Nephron progenitor cell (in vitro differentiated cells): ENCODE results near the gene FERMT2.
A peak's percentile ranks its signal among the peaks of the same experiment; 100 is the strongest.

ENCODE experiments used
- DNase-seq: peaks from one replicate; pipeline ENCODE4 v3.0.0; 2021
- H3K27ac Mint-ChIP-seq: 2 replicates; pipeline ENCODE4 v1.8.0; 2021; ENCODE audit warnings: mild to moderate bottlenecking, moderate library complexity, mixed read lengths
- H3K27me3 Mint-ChIP-seq: 2 replicates; pipeline ENCODE4 v1.8.0; 2021; ENCODE audit warnings: mild to moderate bottlenecking, low read depth, mixed read lengths; ENCODE audit not compliant: poor library complexity
- H3K36me3 Mint-ChIP-seq: 2 replicates; pipeline ENCODE4 v1.8.0; 2021; ENCODE audit warnings: low read depth, mixed read lengths
- H3K4me1 Mint-ChIP-seq: 2 replicates; pipeline ENCODE4 v1.8.0; 2021; ENCODE audit warnings: mixed read lengths
- H3K4me3 Mint-ChIP-seq: 2 replicates; pipeline ENCODE4 v1.8.0; 2021; ENCODE audit warnings: mild to moderate bottlenecking, moderate library complexity, mixed read lengths
- H3K9me3 Mint-ChIP-seq: 2 replicates; pipeline ENCODE4 v1.8.0; 2021; ENCODE audit warnings: mild to moderate bottlenecking, moderate library complexity, mixed read lengths
- TF ChIP-seq, protein P1 (sequence below): fragments of 200-600 bp; sonication (generic); IDR thresholded peaks from 2 replicates; pipeline ENCODE4 v1.5.0; 2021; ENCODE audit warnings: antibody characterized with exemption

The FERMT2 gene

GRCh38 chr14:52917735-52918134, 33.1 kb downstream of the FERMT2 start:
- DNase-seq, result no peak
- TF ChIP-seq, protein P1, sequence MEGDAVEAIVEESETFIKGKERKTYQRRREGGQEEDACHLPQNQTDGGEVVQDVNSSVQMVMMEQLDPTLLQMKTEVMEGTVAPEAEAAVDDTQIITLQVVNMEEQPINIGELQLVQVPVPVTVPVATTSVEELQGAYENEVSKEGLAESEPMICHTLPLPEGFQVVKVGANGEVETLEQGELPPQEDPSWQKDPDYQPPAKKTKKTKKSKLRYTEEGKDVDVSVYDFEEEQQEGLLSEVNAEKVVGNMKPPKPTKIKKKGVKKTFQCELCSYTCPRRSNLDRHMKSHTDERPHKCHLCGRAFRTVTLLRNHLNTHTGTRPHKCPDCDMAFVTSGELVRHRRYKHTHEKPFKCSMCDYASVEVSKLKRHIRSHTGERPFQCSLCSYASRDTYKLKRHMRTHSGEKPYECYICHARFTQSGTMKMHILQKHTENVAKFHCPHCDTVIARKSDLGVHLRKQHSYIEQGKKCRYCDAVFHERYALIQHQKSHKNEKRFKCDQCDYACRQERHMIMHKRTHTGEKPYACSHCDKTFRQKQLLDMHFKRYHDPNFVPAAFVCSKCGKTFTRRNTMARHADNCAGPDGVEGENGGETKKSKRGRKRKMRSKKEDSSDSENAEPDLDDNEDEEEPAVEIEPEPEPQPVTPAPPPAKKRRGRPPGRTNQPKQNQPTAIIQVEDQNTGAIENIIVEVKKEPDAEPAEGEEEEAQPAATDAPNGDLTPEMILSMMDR, result no peak
- no peaks in the 10 kb centered on the region for H3K27me3 Mint-ChIP-seq
- peaks cover 39% of the 10 kb centered on the region for H3K36me3 Mint-ChIP-seq
- no peak overlapping the region for H3K4me3 Mint-ChIP-seq
- H3K9me3 Mint-ChIP-seq, result no peaks in the 10 kb centered on the region
- no peak overlapping the region for H3K27ac Mint-ChIP-seq
- peaks cover 28% of the 10 kb centered on the region for H3K4me1 Mint-ChIP-seq

- Mint-ChIP-seq H3K4me1 (peaks cover under 1% of the 10 kb centered on the region), H3K4me3 (no peak overlapping the region), H3K27me3 (no peaks in the 10 kb centered on the region), H3K27ac (no peak overlapping the region), H3K9me3 (no peaks in the 10 kb centered on the region), H3K36me3 (peaks cover 47% of the 10 kb centered on the region)
- TF ChIP-seq, protein P1, result no peak
- no peak for DNase-seq
These were observed 36.6 kb downstream of the FERMT2 start for GRCh38 chr14:52914295-52914694.

GRCh38 chr14:52913271-52913670, 37.6 kb downstream of the FERMT2 start:
- DNase-seq, result no peak
- TF ChIP-seq, protein P1, result no peak
- Mint-ChIP-seq H3K27ac (no peak overlapping the region), H3K4me3 (no peak overlapping the region), H3K9me3 (no peaks in the 10 kb centered on the region), H3K4me1 (no peaks in the 10 kb centered on the region), H3K36me3 (peaks cover 57% of the 10 kb centered on the region), H3K27me3 (no peaks in the 10 kb centered on the region)

DNA sequence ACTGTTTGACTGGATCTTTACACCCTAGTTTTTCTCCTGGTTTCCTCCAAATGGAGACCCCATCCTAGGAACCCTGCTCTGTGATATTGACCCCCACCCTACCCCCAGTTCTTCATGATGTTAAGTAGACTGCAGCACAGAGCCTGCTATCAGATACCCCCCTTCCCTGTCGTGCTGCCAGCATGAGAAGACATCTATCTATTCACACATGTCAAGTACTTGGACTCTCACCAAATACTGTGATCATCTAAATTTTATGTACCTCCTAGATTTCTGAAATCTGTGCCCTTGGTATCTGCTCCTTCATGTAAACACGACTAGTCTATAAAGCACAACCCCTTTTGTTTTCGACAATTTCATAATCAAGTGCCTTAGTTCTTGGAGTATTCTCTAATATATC, 38.9 kb downstream of the FERMT2 start:
- Mint-ChIP-seq H3K4me1 (no peaks in the 10 kb centered on the region), H3K27ac (peak overlapping the region; percentile 11), H3K4me3 (no peak overlapping the region), H3K9me3 (no peaks in the 10 kb centered on the region), H3K36me3 (peaks cover 62% of the 10 kb centered on the region), H3K27me3 (no peaks in the 10 kb centered on the region)
- DNase-seq, result no peak
- TF ChIP-seq, protein P1, result no peak

DNA sequence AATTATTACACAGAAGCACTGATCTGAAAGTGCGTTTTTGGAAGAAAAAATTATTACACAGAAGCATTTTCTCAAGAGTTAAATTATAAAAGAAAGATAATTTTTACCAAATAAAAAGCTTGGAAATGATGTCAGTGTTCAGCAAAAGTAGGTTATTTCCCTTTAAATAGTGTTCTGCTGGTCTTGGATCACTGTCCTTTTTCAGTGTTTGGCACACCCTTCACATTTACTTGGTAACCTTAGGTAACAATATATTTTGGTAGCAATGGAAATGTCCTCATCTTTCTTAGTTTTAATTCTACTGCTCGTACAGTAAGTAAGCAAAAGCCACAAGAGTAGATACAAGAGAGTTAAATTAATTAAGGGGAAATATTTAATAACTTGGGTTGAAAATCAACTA, 40.3 kb downstream of the FERMT2 start:
- TF ChIP-seq, protein P1, result no peak
- no peak overlapping the region for H3K4me3 Mint-ChIP-seq
- DNase-seq, result no peak
- no peaks in the 10 kb centered on the region for H3K9me3 Mint-ChIP-seq
- peaks cover 59% of the 10 kb centered on the region for H3K36me3 Mint-ChIP-seq
- peaks cover 8% of the 10 kb centered on the region for H3K4me1 Mint-ChIP-seq
- no peak overlapping the region for H3K27ac Mint-ChIP-seq
- no peaks in the 10 kb centered on the region for H3K27me3 Mint-ChIP-seq

DNA sequence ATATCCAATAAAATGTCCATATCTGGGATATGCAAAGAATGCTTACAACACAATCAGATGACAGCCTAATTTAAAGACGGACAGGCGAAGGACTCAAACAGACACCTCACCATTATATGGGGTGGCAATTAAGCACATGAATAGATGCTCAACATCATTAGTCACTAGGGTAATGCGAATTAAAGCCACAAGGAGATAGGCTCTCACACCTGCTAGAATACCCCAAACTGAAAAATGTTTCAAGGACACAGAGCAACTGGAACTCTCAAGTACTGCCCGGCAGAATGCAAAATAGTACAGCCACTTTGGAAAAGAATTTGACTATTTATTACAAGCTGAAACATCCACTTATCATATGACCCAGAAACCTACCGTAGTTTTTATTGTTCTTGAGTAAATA, 42.9 kb downstream of the FERMT2 start:
- peaks cover 47% of the 10 kb centered on the region for H3K36me3 Mint-ChIP-seq
- no peak overlapping the region for H3K27ac Mint-ChIP-seq
- TF ChIP-seq, protein P1, result no peak
- H3K9me3 Mint-ChIP-seq, result no peaks in the 10 kb centered on the region
- no peak for DNase-seq
- H3K4me1 Mint-ChIP-seq, result peaks cover 8% of the 10 kb centered on the region
- H3K27me3 Mint-ChIP-seq, result no peaks in the 10 kb centered on the region
- H3K4me3 Mint-ChIP-seq, result no peak overlapping the region
